Neuron (in vitro differentiated cells): Measurements from ENCODE around the gene ZNHIT3.

Experiments
- H2AFZ ChIP-seq: one replicate; pipeline ENCODE4 v1.6.1; 2013; ENCODE audit warnings: low read depth, mild to moderate bottlenecking, inconsistent platforms, low read length, moderate library complexity
- H3K27me3 ChIP-seq: one replicate; pipeline ENCODE4 v1.6.1; 2013; ENCODE audit warnings: low read length; ENCODE audit not compliant: insufficient read depth
- H3K36me3 ChIP-seq: one replicate; pipeline ENCODE4 v1.6.1; 2013; ENCODE audit warnings: low read length; ENCODE audit not compliant: insufficient read depth
- H3K4me1 ChIP-seq: one replicate; pipeline ENCODE4 v1.6.1; 2013; ENCODE audit warnings: low read length; ENCODE audit not compliant: insufficient read depth
- H3K4me3 ChIP-seq: 2 replicates; pipeline ENCODE4 v1.5.1; 2013; ENCODE audit warnings: mild to moderate bottlenecking, low read length, moderate library complexity
- H3K9me3 ChIP-seq: one replicate; pipeline ENCODE4 v1.6.1; 2013; ENCODE audit warnings: low read length

The ZNHIT3 gene

DNA sequence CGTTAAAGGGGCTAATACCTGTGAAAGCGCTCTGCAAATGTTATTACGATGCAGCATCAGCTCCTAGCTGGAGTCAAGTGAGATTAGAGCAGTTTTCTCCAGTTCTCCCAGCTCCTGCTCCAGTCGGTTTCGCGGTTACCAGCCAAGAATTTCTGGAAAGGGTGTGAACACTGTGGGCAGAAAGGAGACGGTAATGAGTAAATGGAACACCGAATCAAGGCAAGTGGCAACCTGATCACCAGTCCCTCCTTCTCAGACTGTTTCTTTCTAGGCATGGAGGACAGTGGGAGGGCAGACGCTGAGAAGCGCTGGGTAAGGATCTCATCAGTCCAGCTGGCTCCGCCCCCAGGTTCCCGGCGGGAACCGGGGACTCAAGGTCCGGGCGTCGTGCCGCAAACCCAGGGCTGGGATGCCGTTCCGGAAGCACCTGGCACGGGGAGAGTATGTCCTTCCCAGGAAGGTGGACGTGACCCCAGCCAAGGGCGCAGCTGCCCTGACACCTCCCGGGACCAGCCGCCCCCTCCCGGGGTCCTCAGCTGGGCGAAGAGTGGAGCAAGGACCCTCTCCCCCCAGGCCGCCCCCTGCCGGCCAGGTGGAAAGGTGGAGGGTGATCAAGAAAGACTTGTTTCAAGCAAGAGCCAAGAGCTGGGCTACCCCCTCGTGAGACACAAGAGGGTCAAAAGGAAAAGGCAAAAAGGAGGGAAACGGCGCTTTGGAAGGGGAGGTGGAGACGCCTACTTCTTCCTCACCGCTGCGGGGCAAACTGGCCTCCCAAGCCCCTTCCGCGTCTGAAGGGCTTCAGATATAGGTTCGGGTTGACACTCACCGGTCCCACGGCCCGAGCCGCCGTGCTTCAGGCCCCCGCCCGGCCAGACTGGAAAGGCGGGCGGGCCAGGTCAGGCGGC is 47.7 kb downstream of the ZNHIT3 start:
- H3K9me3 ChIP-seq, result no peaks in the 10 kb centered on the region
- H2AFZ ChIP-seq, result peak overlapping the region; percentile 57
- peak overlapping the region; percentile 74 for H3K4me3 ChIP-seq
- H3K4me1 ChIP-seq, result peaks cover 3% of the 10 kb centered on the region
- peaks cover 35% of the 10 kb centered on the region for H3K36me3 ChIP-seq
- H3K27me3 ChIP-seq, result no peaks in the 10 kb centered on the region

DNA sequence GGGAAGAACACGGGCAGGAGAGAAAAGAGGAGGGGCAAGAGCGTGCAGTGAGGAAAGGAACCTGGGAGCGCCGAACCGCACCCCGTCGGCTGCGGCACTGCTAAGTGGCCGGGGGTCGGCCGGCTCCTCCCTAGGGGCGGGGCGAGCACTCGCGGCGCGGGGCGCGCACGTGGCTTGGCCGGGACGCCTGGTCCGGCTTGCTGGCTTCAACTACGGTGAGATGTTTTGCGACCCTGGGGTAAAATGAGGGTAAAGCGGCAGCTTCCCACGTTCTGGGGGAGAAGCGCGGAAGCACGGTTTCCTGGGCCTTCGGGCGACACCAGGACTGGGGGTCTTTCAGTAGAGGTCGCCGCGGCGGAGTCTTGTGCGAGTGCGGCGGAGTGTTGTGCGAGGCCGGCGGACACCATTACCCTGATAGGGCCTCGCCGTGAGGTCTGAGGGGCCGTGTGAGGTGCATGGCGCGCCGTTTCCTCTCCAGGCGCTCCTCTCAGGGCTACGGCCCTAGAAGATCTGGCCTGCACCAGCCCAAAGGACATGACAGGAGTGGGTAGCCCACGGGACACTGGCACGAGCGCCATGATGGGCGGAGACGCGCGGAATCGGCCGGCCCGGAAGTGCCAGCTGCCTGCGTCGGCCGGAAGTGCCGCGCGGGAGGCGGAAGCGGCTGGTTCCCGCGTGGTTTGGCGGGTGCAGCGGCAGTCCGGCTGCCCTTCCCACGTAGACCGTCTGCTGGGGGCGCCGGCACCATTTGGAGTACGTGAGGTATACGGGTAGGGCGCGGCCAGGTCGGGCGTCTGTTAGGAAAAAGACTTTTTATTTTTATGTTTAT is 48.6 kb downstream of the ZNHIT3 start, which contains the start of the genes MYO19 and PIGW:
MYO19 (minus strand) TSS at position 29 of the 829 bp plus-strand sequence. CDS start 2,330 bp downstream, outside the sequence.
PIGW (plus strand) TSS at position 148 of the 829 bp plus-strand sequence. CDS start 2,115 bp downstream, outside the sequence.
- Histone ChIP-seq H3K36me3 (peaks cover 34% of the 10 kb centered on the region), H3K4me3 (peak within 1 kb of the TSS; percentile 74)

DNA sequence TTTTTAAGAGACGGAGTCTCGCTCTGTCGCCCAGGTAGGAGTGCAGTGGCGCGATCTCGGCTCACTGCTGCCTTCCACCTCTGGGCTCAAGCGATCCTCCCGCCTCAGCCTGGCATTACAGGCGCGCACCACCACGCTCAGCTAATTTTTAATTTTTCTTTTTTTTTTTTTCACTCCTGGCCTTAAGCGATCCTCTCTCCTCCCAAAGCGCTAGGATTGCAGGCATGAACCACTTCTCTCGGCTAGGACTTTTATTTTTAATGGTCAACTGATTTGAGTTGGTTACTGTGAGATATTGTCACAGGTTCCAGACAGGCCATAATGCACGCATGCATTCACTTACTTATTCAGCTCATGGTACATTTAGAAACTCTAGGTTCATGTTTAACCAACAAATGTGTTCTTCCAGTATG is 49.2 kb downstream of the ZNHIT3 start:
- H3K4me1 ChIP-seq, result peaks cover 3% of the 10 kb centered on the region
- no peak overlapping the region for H2AFZ ChIP-seq
- no peaks in the 10 kb centered on the region for H3K27me3 ChIP-seq
- H3K4me3 ChIP-seq, result peak overlapping the region; percentile 74
- H3K36me3 ChIP-seq, result peaks cover 34% of the 10 kb centered on the region
- no peaks in the 10 kb centered on the region for H3K9me3 ChIP-seq

More for the DNA sequence above, 48.6 kb downstream of the ZNHIT3 start, which contains the start of the genes MYO19 and PIGW:
- H2AFZ ChIP-seq, result peak within 1 kb of the TSS; percentile 57
- no peaks in the 10 kb centered on the region for H3K9me3 ChIP-seq
- no peaks in the 10 kb centered on the region for H3K27me3 ChIP-seq
- H3K4me1 ChIP-seq, result peaks cover 3% of the 10 kb centered on the region

DNA sequence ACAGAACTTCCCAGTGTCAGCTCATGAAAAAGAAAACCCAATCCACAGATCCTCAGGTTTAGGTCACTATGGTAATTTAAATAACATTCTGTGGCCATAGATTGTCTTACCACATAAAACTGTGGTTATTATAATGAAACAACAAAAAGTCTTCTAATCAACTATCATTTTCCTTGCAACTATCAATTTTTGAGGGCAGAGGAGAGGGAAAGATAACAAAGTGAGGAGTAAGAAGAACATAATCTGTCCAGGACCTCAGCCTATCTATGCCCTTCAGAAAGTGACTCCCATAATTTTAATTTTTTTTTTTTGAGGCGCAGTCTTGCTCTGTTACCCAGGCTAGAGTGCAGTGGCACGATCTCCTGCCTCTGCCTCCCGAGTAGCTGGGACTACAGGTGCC is 54.2 kb downstream of the ZNHIT3 start:
- Histone ChIP-seq H3K4me1 (peaks cover 3% of the 10 kb centered on the region), H3K4me3 (no peak overlapping the region), H3K36me3 (peaks cover 16% of the 10 kb centered on the region)

DNA sequence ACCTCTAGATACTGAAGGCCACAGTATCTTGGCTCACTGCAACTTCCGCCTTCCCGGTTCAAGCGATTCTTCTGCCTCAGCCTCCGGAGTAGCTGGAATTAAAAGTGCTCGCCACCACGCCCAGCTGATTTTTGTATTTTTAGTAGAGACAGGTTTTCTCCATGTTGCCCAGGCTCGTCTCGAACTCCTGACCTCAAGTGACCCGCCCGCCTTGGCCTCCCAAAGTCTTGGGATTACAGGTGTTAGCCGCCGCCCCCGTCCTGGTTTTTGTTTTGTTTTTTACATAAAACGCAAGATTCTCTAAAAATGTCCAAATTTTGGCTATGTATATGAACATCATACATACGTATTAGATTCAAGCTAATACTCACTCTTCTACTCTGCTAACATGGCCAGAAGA is 56.3 kb downstream of the ZNHIT3 start:
- Histone ChIP-seq H3K27me3 (no peaks in the 10 kb centered on the region), H3K4me1 (peaks cover 14% of the 10 kb centered on the region), H2AFZ (no peak overlapping the region), H3K9me3 (no peaks in the 10 kb centered on the region), H3K36me3 (peaks cover 6% of the 10 kb centered on the region), H3K4me3 (no peak overlapping the region)

More for the DNA sequence above, 54.2 kb downstream of the ZNHIT3 start:
- Histone ChIP-seq H3K9me3 (no peaks in the 10 kb centered on the region), H2AFZ (no peak overlapping the region), H3K27me3 (no peaks in the 10 kb centered on the region)

DNA sequence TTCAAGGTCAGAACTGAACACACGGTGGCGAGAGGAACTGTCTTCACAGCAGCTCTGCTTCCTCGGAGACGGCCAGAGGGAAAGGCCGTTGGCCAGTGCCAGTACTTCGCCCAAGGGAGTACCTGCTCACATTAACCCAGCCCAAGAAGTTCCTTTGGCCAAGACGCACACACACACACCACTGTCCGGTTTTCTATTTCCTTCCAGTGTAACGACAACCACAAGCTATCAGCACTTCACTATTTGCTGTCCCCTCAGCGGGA is 57.5 kb downstream of the ZNHIT3 start:
- no peaks in the 10 kb centered on the region for H3K9me3 ChIP-seq
- H3K27me3 ChIP-seq, result no peaks in the 10 kb centered on the region
- H2AFZ ChIP-seq, result peak overlapping the region; percentile 94
- H3K36me3 ChIP-seq, result peaks cover 2% of the 10 kb centered on the region
- peak overlapping the region; percentile 90 for H3K4me3 ChIP-seq
- peaks cover 18% of the 10 kb centered on the region for H3K4me1 ChIP-seq

DNA sequence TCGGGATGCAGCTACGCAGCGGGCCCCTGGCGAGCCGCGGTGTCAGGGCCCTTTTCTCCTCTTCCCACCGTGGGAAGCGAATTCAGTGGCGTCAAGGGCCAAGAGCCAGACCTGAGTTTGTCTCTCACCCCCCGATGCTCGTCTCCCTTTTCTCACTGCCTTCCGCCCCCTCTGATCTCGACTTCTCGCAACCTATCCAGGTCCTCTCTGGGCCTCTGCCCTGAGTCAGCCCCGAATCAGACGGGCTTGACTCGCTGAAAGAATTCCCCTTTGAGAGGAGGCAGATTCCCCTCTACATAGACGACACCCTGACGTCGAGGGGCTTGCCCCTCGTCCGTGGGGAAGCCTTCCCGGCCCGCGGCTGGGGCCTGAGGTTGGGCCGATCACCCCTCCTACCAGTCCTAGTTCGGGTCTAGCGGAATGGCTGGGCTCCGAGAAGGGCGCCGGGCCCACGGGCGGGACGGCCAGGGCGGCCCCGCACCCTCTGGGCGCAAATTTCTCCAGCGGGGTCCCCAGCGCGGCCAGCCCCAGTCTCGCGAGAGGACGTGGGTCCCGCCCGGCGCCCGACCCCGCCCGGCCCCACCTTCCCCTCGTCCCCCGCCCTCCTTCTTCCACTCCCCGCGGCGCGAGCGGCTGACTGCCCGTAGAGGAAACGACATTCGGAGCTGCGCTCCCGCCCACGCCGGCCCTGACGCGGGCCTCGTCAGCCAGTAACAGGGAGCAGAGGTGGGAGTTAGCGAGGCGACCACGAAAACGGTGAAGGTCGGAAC is 58.0 kb downstream of the ZNHIT3 start, which contains the start of gene GGNBP2:
GGNBP2 (plus strand) TSS at position 613 of the 770 bp plus-strand sequence. CDS start 806 bp downstream, outside the sequence.
- Histone ChIP-seq H2AFZ (peak within 1 kb of the TSS; percentile 94), H3K27me3 (no peaks in the 10 kb centered on the region), H3K9me3 (no peaks in the 10 kb centered on the region), H3K4me1 (peaks cover 18% of the 10 kb centered on the region), H3K4me3 (peak within 1 kb of the TSS; percentile 90), H3K36me3 (peaks cover 5% of the 10 kb centered on the region)

DNA sequence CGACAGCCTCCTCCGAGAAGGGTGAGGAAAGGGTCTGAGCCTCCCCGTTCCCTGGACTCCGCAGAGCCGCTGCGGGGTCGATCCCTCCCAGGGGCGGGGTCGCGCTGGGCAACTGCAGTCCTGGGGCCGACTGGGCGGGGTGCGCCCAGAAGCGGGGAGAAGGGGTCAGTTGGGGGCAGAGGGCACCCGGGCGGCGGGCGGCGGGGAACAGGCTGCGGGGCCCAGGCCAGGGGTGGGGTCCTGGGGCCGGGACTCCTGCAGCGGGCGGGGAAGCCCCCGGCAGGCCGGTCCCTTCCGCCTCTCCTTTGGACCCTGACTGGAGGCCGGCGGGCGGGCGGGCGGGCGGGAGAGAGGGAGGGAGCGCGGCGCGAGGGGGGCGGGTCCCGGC is 58.6 kb downstream of the ZNHIT3 start:
- no peaks in the 10 kb centered on the region for H3K9me3 ChIP-seq
- H3K27me3 ChIP-seq, result no peaks in the 10 kb centered on the region
- peaks cover 18% of the 10 kb centered on the region for H3K4me1 ChIP-seq
- H3K4me3 ChIP-seq, result peak overlapping the region; percentile 90
- H3K36me3 ChIP-seq, result peaks cover 7% of the 10 kb centered on the region
- peak overlapping the region; percentile 94 for H2AFZ ChIP-seq
